Heart right ventricle (tissue), 16 donors: ENCODE results near the gene C1QTNF9. TPM values are rescaled to one million over a fixed set of nuclear protein-coding genes. Genes with fewer than 3 reads are reported as not detected.
A peak's percentile ranks its signal among the peaks of the same experiment; 100 is the strongest.

Experiments
- ATAC-seq, 8 donors: fragments of 200-7000 bp; cut with Tn5 transposase; one replicate each; pipeline ENCODE4 v1.9.1; 2020; ENCODE audit warnings: mild to moderate bottlenecking in 8 of 8, moderate library complexity in 8 of 8, moderate number of reproducible peaks in 1 of 8
- DNase-seq, 2 donors: peaks; one replicate each; pipeline ENCODE4 v3.0.0-alpha.2; 2020
- H3K27ac ChIP-seq, 10 donors: fragments of 200-600 bp; sonication (generic) in 2 of 10; one replicate each; pipeline versions ENCODE4 v1.5.0 to v1.8.0; 2020 to 2022; ENCODE audit warnings: mild to moderate bottlenecking in 3 of 10
- H3K27me3 ChIP-seq, 7 donors: fragments of 200-600 bp; one replicate each; pipeline ENCODE4 v1.8.0; 2021 to 2022; ENCODE audit warnings: mild to moderate bottlenecking in 2 of 7
- H3K36me3 ChIP-seq, 9 donors: fragments of 200-600 bp; sonication (generic) in 1 of 9; one replicate each; pipeline versions ENCODE4 v1.5.0 to v1.8.0; 2020 to 2022; ENCODE audit warnings: mild to moderate bottlenecking in 2 of 9
- H3K4me1 ChIP-seq, 9 donors: fragments of 200-600 bp; sonication (generic) in 1 of 9; one replicate each; pipeline versions ENCODE4 v1.5.0 to v1.8.0; 2020 to 2022; ENCODE audit warnings: mild to moderate bottlenecking in 4 of 9
- H3K4me3 ChIP-seq, 10 donors: fragments of 200-600 bp; sonication (generic) in 2 of 10; one replicate each; pipeline versions ENCODE4 v1.5.0 to v1.8.0; 2020 to 2022; ENCODE audit warnings: mild to moderate bottlenecking in 7 of 10, moderate library complexity in 2 of 10
- H3K9me3 ChIP-seq, 11 donors: fragments of 200-600 bp in 10 of 11; sonication (generic) in 2 of 11; one replicate each; pipeline versions ENCODE4 v1.5.0 to v1.8.0; 2013 to 2022; ENCODE audit warnings: mild to moderate bottlenecking in 2 of 11, control low read depth in 1 of 11, moderate library complexity in 1 of 11
- WGBS, 2 donors: extraction: QIAGEN DNeasy Blood & Tissue Kit; methylation state at CpG; one replicate each; pipeline ENCODE4 v1.1.7; 2013; ENCODE audit warnings: inconsistent platforms in 1 of 2; 5-methylcytosine and 5-hydroxymethylcytosine counted together
- intact Hi-C, 10 donors: fragments of 100-400 bp; cut with DNase I; formaldehyde crosslinking; loops; one replicate each; pipeline versions ENCODE4 v1.11.1 to v1.14.2; 2022
- polyA plus RNA-seq, 2 donors: library from polyadenylated mRNA; stranded (reverse); fragments of 200-250 nt; gene quantifications; one replicate each; pipeline ENCODE4 v1.2.3, GENCODE V29; 2013
- total RNA-seq, 10 donors: library from RNA; stranded (reverse); fragmentation: NEBNext Ultra II Directional in 3 of 10; extraction: Animal tissue kit (Norgen Biotek cat#: 25700) in 3 of 10; gene quantifications; one replicate each; pipeline versions ENCODE4 v1.2.1 to v1.2.4, GENCODE V29; 2021 to 2023
- TF ChIP-seq, protein P1 (sequence below), 9 donors: fragments of 200-600 bp; sonication (generic) in 2 of 9; IDR thresholded peaks; one replicate each; pipeline versions ENCODE4 v1.5.0 to v1.8.0; 2021 to 2022; ENCODE audit warnings: antibody characterized with exemption in 9 of 9, mild to moderate bottlenecking in 5 of 9, moderate library complexity in 1 of 9
- donor health status: Arrhythmogenic right ventricular cardiomyopathy.
- donor health status: ischemic (EF 13 %, LVEDD 7.1; RV severe dilation, severe dysfunction).
- donor health status: healthy with polysubstance abuse.
- donor health status: DM: no; HTN: yes; CAD: no.
- donor health status: DM: no; HTN: no; CAD: no.
- donor health status: ischemic (EF 25% LVEDD 6.9; RV normal size, moderate dysfunction).
- donor health status: ischemic (EF 25% LVEDD 5.7; RV mildly dilated, moderate dysfunction).
- donor health status: healthy.
- donor health status: DM: yes; HTN: yes; CAD: no.
- donor health status: Ischemic cardiomyopathy.
- donor health status: ischemic (EF 35%, LVEDD 5.7; RV mildly dilated, moderate dysfunction).
- donor health status: nonischemic (EF 11% LVEDD 7.7; RV severe dilation, severe dysfunction).
- donor health status: DM: yes; HTN: yes; CAD: no.
- donor health status: PGD.
- donor health status: ischemic (EF 29% LVEDD 5.4; RV normal size, mild dysfunction).
- donor health status: nonischemic (EF 23%, LVEDD 6.1; RV moderate dilation, normal function).

Gene C1QTNF9
- total and polyA plus RNA-seq, 12 donors = 0.30 to 7.2 (median 3.4) TPM

DNA sequence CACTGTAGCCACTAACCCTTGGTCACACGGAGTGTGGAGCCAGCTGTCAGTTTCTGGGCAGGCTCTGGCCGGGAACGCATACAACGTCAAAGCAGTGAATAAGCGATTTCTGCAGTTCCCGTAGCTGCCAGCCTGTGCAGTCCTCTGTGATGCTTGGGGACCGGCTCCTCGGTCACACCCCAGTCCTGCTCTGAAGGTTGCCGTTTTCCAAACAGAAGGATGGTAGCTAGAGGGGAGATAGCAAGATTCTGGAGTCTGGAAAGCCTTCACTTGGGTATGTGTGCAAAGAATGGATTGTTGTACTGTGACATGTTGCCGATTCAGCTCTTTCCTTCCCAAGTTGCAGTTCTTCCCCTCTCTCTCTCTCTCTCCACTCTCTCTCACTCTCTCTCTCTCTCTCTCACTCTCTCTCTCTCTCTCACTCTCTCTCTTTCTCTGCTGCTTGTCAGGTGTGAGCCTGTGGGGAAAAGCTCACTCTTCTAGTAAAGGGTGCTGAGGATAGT lies 38.7 kb upstream of the C1QTNF9 start:
- TF ChIP-seq, protein P1, sequence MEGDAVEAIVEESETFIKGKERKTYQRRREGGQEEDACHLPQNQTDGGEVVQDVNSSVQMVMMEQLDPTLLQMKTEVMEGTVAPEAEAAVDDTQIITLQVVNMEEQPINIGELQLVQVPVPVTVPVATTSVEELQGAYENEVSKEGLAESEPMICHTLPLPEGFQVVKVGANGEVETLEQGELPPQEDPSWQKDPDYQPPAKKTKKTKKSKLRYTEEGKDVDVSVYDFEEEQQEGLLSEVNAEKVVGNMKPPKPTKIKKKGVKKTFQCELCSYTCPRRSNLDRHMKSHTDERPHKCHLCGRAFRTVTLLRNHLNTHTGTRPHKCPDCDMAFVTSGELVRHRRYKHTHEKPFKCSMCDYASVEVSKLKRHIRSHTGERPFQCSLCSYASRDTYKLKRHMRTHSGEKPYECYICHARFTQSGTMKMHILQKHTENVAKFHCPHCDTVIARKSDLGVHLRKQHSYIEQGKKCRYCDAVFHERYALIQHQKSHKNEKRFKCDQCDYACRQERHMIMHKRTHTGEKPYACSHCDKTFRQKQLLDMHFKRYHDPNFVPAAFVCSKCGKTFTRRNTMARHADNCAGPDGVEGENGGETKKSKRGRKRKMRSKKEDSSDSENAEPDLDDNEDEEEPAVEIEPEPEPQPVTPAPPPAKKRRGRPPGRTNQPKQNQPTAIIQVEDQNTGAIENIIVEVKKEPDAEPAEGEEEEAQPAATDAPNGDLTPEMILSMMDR (IDR thresholded peaks at IDR 0.05) = peak in 1 of 9 donors; percentile 3
- ATAC-seq (peak; percentile 48 to 85 (median 76)), DNase-seq (peak; percentile 68)
- 1 to 2% methylated on average over 10 of the region's 10 CpGs for WGBS, 2 donors
- H3K27me3 ChIP-seq = no peaks in the 10 kb centered on the region
- no peaks in the 10 kb centered on the region for H3K36me3 ChIP-seq
- intact Hi-C loops = loop anchor here in 1 of 10 donors (5.0 kb wide), 1 partner anchor 37 kb away; the partner anchor contains the start of gene C1QTNF9
- H3K27ac ChIP-seq = peak overlapping the region; percentile 14 to 94 (median 89)
- no peaks in the 10 kb centered on the region for H3K9me3 ChIP-seq
- peak overlapping the region in 9 of 10 donors; percentile 30 to 58 (median 50) for H3K4me3 ChIP-seq
- peaks cover 4 to 79% (median 69%) of the 10 kb centered on the region in 9 donors for H3K4me1 ChIP-seq

DNA sequence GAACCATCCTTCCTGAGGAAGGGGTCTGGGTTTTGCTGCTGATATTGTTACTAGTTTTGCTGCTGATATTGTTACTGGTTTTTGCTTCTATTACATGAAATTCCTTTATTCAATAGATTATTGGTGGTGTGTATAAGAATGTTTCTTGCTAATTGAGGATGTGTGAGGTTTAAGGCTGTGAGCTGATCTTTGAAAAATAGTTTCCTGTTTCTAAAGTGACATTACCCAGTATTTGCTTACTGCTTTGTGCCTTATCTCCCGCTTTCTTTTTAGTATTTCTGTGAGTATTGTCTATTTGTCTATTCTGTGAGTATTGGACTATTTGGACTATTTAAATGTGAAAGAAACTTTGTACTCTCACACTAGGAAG lies 38.2 kb upstream of the C1QTNF9 start:
- ATAC-seq (no peak), DNase-seq (no peak)
- H3K27ac ChIP-seq = peak overlapping the region; percentile 63 to 94 (median 89)
- H3K9me3 ChIP-seq = no peaks in the 10 kb centered on the region
- TF ChIP-seq, protein P1 (IDR thresholded peaks at IDR 0.05) = no peak
- H3K27me3 ChIP-seq = no peaks in the 10 kb centered on the region
- H3K36me3 ChIP-seq = no peaks in the 10 kb centered on the region
- H3K4me1 ChIP-seq = peaks cover 4 to 84% (median 71%) of the 10 kb centered on the region in 9 donors
- intact Hi-C loops = loop anchor here in 1 of 10 donors (5.0 kb wide), 1 partner anchor 36 kb away; the partner anchor contains the start of gene C1QTNF9
- H3K4me3 ChIP-seq = peak overlapping the region in 9 of 10 donors; percentile 30 to 58 (median 50)
- WGBS, 2 donors = 32 to 44% methylated on average over 1 of the region's 1 CpG

DNA sequence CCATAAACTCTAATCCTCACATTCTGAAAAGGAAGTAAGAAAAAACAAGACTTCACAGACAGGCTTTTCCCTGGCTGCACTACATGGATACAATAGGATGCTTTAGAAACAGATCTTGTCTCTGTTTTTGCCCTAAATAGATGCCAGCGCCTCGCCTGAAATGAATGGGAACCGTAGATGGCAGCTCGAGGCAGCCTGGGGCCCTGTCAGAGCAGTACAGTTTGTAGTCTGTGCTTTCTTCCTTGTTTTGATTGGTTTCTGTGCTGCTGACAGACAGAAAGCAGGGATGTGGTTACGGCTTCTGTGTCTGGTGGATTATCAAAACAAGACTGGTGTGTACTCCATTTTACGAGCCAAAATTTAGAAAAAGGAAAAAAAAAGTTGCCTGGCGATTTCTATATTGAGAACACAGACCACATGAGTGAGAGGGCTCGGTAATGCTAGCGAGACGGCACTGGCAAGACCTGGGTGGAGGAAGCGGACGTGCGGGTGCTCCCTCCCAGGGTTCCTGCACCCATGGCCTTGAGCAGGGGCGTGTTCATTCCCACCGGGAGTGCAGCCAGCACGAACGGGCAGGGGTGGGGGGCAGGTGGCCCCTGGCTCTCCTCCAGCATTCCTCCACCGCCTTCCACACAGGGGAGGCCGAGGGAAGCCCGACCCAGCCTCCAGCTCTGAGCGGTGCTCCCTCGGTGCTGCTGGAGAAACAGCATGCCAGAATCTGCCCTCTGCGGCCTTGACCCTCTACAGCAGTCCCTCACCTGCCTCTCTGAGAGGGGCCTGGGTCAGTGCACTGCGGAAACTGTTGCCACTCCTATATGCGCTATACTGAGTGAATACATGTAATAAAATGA lies 37.6 kb upstream of the C1QTNF9 start:
- DNase-seq (peak; percentile 71 to 83), ATAC-seq (peak; percentile 74 to 89 (median 84))
- H3K27ac ChIP-seq = peak overlapping the region; percentile 63 to 94 (median 89)
- peak overlapping the region in 9 of 10 donors; percentile 30 to 58 (median 50) for H3K4me3 ChIP-seq
- peaks cover 4 to 85% (median 71%) of the 10 kb centered on the region in 9 donors for H3K4me1 ChIP-seq
- no peaks in the 10 kb centered on the region for H3K36me3 ChIP-seq
- TF ChIP-seq, protein P1 (IDR thresholded peaks at IDR 0.05) = no peak
- 3% methylated on average over 25 of the region's 25 CpGs for WGBS, 2 donors
- H3K27me3 ChIP-seq = no peaks in the 10 kb centered on the region
- intact Hi-C loops = loop anchor here in 1 of 10 donors (5.0 kb wide), 1 partner anchor 35 kb away; the partner anchor contains the start of gene C1QTNF9
- H3K9me3 ChIP-seq = no peaks in the 10 kb centered on the region

DNA sequence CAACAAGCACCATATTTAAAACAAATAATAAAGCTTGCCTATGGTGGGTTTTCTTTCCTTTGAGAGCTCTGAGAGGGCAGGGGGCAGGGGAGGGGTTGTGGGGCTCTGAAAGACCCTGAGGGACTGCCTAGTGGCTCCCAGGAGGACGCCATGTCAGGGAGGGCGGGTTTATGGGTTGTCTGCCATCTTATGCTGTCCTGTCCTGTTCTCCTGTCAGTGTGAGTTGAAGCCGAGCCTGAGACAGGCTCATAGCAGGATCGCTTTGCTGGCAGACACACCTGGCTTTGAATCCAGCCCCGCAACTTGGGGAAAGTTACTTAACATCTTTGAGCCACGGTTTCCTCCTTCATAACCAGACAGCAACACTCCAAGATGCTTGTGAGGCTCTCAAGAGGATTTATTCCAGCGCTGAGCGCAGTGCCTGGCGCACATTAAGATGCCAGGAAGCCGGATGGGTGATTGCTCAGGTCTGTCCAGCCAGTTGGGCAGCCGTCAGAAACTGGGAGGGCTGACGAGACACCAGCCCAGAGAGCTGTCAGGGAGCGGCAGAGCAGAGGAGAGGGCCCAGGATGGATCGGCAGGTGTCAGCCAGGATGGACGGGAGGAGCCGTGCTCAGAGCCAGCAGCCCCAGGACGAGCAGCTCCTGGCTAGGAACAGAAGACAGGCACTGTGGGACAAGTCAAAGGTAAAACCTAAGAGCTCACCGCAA lies 36.8 kb upstream of the C1QTNF9 start:
- DNase-seq (peak in 1 of 2 donors; percentile 18), ATAC-seq (peak in 3 of 8 donors; percentile 16 to 38 (median 18))
- TF ChIP-seq, protein P1 (IDR thresholded peaks at IDR 0.05) = no peak
- peaks cover 4 to 80% (median 65%) of the 10 kb centered on the region in 9 donors for H3K4me1 ChIP-seq
- no peaks in the 10 kb centered on the region for H3K27me3 ChIP-seq
- intact Hi-C loops = loop anchor here in 1 of 10 donors (5.0 kb wide), 1 partner anchor 35 kb away; the partner anchor contains the start of gene C1QTNF9
- peak overlapping the region; percentile 63 to 94 (median 89) for H3K27ac ChIP-seq
- no peaks in the 10 kb centered on the region for H3K36me3 ChIP-seq
- H3K4me3 ChIP-seq = peak overlapping the region in 9 of 10 donors; percentile 30 to 58 (median 50)
- 46 to 47% methylated on average over 18 of the region's 18 CpGs for WGBS, 2 donors
- no peaks in the 10 kb centered on the region for H3K9me3 ChIP-seq
